HCT116 (cell line): ENCODE results near the gene ITPKB. TPM values are rescaled to one million over a fixed set of nuclear protein-coding genes. Genes with fewer than 3 reads are reported as not detected.

Experiments used
- ATAC-seq: fragments of 200-7000 bp; cut with Tn5 transposase; 2 replicates; pipeline ENCODE4 v1.9.1; 2020; ENCODE audit warnings: mild to moderate bottlenecking, moderate library complexity
- BruUV-seq: library from RNA; stranded (reverse); fragments of 400-500 nt; replicated peaks from 2 replicates; lab custom pipeline; 2021; lab: Mats Ljungman, UMichigan
- CTCF ChIA-PET: fragments of 300-600 bp; sonication (Branson Sonifier 250); formaldehyde crosslinking; loops from one replicate; lab custom pipeline; 2021; ENCODE audit warnings: antibody characterized with exemption; lab: Charles Lee
- POLR2A ChIA-PET: fragments of 300-600, 350-600 bp; sonication (Branson Sonifier 250); formaldehyde crosslinking; loops from one replicate; lab custom pipeline; 2021; ENCODE audit warnings: antibody characterized with exemption; lab: Charles Lee
- RAD21 ChIA-PET, 2 experiments: fragments of 300-600 bp; sonication (Branson Sonifier 250); formaldehyde crosslinking; loops; one replicate each; lab custom pipeline; 2023; ENCODE audit warnings: low total read pairs in 2 of 2; ENCODE audit not compliant: uncharacterized antibody in 2 of 2, unreplicated experiment in 2 of 2, low non-redundant PET in 1 of 2; lab: Charles Lee
- DNase-seq: peaks from one replicate; pipeline ENCODE4 v3.0.0-alpha.2; 2010; ENCODE audit warnings: low read depth, low spot score
- H2AFZ ChIP-seq: fragments of 200-600 bp; shearing (Covaris generic), sonication (generic); 2 replicates; pipeline ENCODE4 v1.6.1; 2017; ENCODE audit warnings: low read depth, mixed run types, mixed read lengths, antibody characterized with exemption, low read length; ENCODE audit not compliant: poor library complexity, severe bottlenecking
- H3K27ac ChIP-seq: 2 replicates; pipeline ENCODE4 v1.5.1; 2012; ENCODE audit warnings: low read depth, low read length
- H3K27me3 ChIP-seq: fragments of 200-600 bp; sonication (generic); 2 replicates; pipeline ENCODE4 v1.6.1; 2016; ENCODE audit warnings: mixed run types, low read length, mixed read lengths; ENCODE audit not compliant: insufficient read depth
- H3K36me3 ChIP-seq, 2 experiments: fragments of 200-500 bp in 1 of 2; fragments of 200-600 bp in 1 of 2; sonication (Bioruptor generic) in 1 of 2; sonication (generic) in 1 of 2; 2 replicates each; pipeline versions ENCODE4 v1.5.1 to v1.6.1; 2014 to 2016; ENCODE audit warnings: low read length in 2 of 2, inconsistent platforms in 1 of 2, mixed read lengths in 1 of 2, mixed run types in 1 of 2; ENCODE audit not compliant: insufficient read depth in 2 of 2, control insufficient read depth in 1 of 2
- H3K4me1 ChIP-seq, 2 experiments: fragments of 200-600 bp in 1 of 2; sonication (generic) in 1 of 2; 2 replicates each; pipeline versions ENCODE4 v1.5.1 to v1.6.1; 2012 to 2017; ENCODE audit warnings: low read length in 2 of 2, inconsistent platforms in 1 of 2, mild to moderate bottlenecking in 1 of 2, mixed read lengths in 1 of 2, mixed run types in 1 of 2, moderate library complexity in 1 of 2; ENCODE audit not compliant: insufficient read depth in 2 of 2, control insufficient read depth in 1 of 2
- H3K4me2 ChIP-seq: fragments of 200-600 bp; sonication (generic); 2 replicates; pipeline ENCODE4 v1.6.1; 2017; ENCODE audit warnings: mixed run types, low read length, mixed read lengths
- H3K4me3 ChIP-seq, 2 experiments: fragments of 200-600 bp in 1 of 2; sonication (generic) in 1 of 2; replicated peaks in 1 of 2; 2 replicates each; pipeline ENCODE4 v1.5.1; 2011 to 2016; ENCODE audit warnings: low read length in 2 of 2, control low read depth in 1 of 2, low read depth in 1 of 2, mild to moderate bottlenecking in 1 of 2, mixed read lengths in 1 of 2, mixed run types in 1 of 2
- H3K79me2 ChIP-seq: fragments of 200-600 bp; sonication (generic); 2 replicates; pipeline ENCODE4 v1.6.1; 2017; ENCODE audit warnings: mild to moderate bottlenecking, mixed run types, low read length, moderate library complexity, mixed read lengths; ENCODE audit not compliant: insufficient read depth
- H3K9ac ChIP-seq: fragments of 200-600 bp; sonication (generic); 2 replicates; pipeline ENCODE4 v1.6.1; 2016; ENCODE audit warnings: low read length, mixed read lengths
- H3K9me2 ChIP-seq: fragments of 200-600 bp; sonication (generic), shearing (Covaris generic); 2 replicates; pipeline ENCODE4 v1.6.1; 2017; ENCODE audit warnings: mixed run types, mild to moderate bottlenecking, moderate library complexity; ENCODE audit not compliant: insufficient read depth
- H3K9me3 ChIP-seq, 2 experiments: fragments of 200-500 bp in 1 of 2; fragments of 200-600 bp in 1 of 2; sonication (Bioruptor generic) in 1 of 2; sonication (generic) in 1 of 2; 2 replicates each; pipeline ENCODE4 v1.6.1; 2014 to 2017; ENCODE audit warnings: low read length in 2 of 2, mixed read lengths in 2 of 2, inconsistent platforms in 1 of 2, low read depth in 1 of 2, mild to moderate bottlenecking in 1 of 2, mixed run types in 1 of 2, moderate library complexity in 1 of 2; ENCODE audit not compliant: control insufficient read depth in 1 of 2, insufficient read depth in 1 of 2
- H4K20me1 ChIP-seq: fragments of 200-600 bp; sonication (generic), shearing (Covaris generic); 2 replicates; pipeline ENCODE4 v1.6.1; 2017; ENCODE audit warnings: mixed run types, mild to moderate bottlenecking, moderate library complexity; ENCODE audit not compliant: insufficient read depth
- CEBPB ChIP-seq: IDR thresholded peaks from 2 replicates; pipeline ENCODE4 v1.6.1; 2012; ENCODE audit warnings: low read depth
- ELF1 ChIP-seq: IDR thresholded peaks from 2 replicates; pipeline ENCODE4 v1.6.1; 2012; ENCODE audit warnings: low read depth, borderline replicate concordance
- EZH2 ChIP-seq: fragments of 200-600 bp; sonication (generic); IDR thresholded peaks from 2 replicates; pipeline ENCODE4 v1.6.1; 2017; ENCODE audit warnings: antibody characterized with exemption, mixed run types
- EZH2phosphoT487 ChIP-seq: fragments of 200-600 bp; IDR thresholded peaks from 2 replicates; pipeline ENCODE4 v1.6.1; 2018; ENCODE audit warnings: antibody characterized with exemption, borderline replicate concordance
- JUND ChIP-seq: IDR thresholded peaks from 2 replicates; pipeline ENCODE4 v1.6.1; 2012
- MAX ChIP-seq: IDR thresholded peaks from 2 replicates; pipeline ENCODE4 v1.6.1; 2012
- POLR2A ChIP-seq: IDR thresholded peaks from 2 replicates; pipeline ENCODE4 v1.7.0; 2011; ENCODE audit warnings: borderline replicate concordance; ENCODE audit not compliant: insufficient read depth, insufficient read length; ENCODE audit errors: extremely low read depth
- RAD21 ChIP-seq: IDR thresholded peaks from 2 replicates; pipeline ENCODE4 v1.6.1; 2012; ENCODE audit warnings: low read depth, mild to moderate bottlenecking
- SRF ChIP-seq: IDR thresholded peaks from 2 replicates; pipeline ENCODE4 v1.6.1; 2012; ENCODE audit warnings: low read depth
- TCF7L2 ChIP-seq: IDR thresholded peaks from 2 replicates; pipeline ENCODE4 v1.7.0; 2011; ENCODE audit warnings: borderline replicate concordance, inconsistent platforms; ENCODE audit not compliant: insufficient read depth, insufficient read length; ENCODE audit errors: extremely low read depth
- YY1 ChIP-seq: IDR thresholded peaks from 2 replicates; pipeline ENCODE4 v1.6.1; 2011; ENCODE audit warnings: low read length, low read depth, moderate library complexity, mild to moderate bottlenecking; ENCODE audit not compliant: insufficient replicate concordance; ENCODE audit errors: extremely low read depth
- ZNF274 ChIP-seq: fragments of 200-500 bp; sonication (Bioruptor generic); IDR thresholded peaks from 2 replicates; pipeline ENCODE4 v1.6.1; 2014; ENCODE audit warnings: mild to moderate bottlenecking, low read depth, low read length, inconsistent platforms
- intact Hi-C: fragments of 100-400 bp; cut with micrococcal nuclease; formaldehyde crosslinking; loops from 2 replicates; pipeline ENCODE4 v1.10.0; 2022
- total RNA-seq: library from RNA; stranded (reverse); gene quantifications from one replicate; pipeline ENCODE4 v1.2.1, GENCODE V29; 2021; ENCODE audit not compliant: unreplicated experiment
- TF ChIP-seq, protein P1 (sequence below), 3 experiments: fragments of 200-600 bp in 1 of 3; sonication (generic) in 1 of 3; IDR thresholded peaks in 2 of 3; conservative IDR thresholded peaks in 1 of 3; 2 replicates each; pipeline ENCODE4 v1.5.1; 2012 to 2017; ENCODE audit warnings: low read depth in 2 of 3, low read length in 2 of 3, antibody characterized with exemption in 1 of 3, borderline replicate concordance in 1 of 3, control low read depth in 1 of 3, mild to moderate bottlenecking in 1 of 3, mixed read lengths in 1 of 3, mixed run types in 1 of 3, moderate library complexity in 1 of 3; ENCODE audit not compliant: insufficient read depth in 1 of 3

The ITPKB gene
- total RNA-seq, 1 experiment from 2014 or later = 4.4 TPM

DNA sequence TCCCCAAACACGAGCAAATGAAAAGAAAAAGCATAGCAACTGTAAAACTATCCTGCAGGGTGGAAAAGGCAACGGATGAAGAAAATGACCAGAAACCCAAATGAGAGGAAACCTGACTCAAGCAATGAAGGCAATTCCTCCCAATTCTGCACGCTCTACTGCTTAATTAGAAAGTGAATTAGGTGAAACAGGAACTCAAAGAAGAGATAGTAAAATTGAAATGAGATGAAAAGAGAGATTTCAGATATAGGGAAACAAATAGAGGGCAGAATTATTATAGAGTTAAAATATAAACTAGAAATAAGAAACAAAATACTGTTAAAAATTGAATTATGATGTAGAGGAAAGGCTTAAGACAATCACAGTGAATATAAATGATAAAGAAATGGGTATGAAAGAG is 27.5 kb upstream of the ITPKB start:
- POLR2A ChIA-PET = no interaction called here
- no peak for TF ChIP-seq POLR2A
- TF ChIP-seq, protein P1, sequence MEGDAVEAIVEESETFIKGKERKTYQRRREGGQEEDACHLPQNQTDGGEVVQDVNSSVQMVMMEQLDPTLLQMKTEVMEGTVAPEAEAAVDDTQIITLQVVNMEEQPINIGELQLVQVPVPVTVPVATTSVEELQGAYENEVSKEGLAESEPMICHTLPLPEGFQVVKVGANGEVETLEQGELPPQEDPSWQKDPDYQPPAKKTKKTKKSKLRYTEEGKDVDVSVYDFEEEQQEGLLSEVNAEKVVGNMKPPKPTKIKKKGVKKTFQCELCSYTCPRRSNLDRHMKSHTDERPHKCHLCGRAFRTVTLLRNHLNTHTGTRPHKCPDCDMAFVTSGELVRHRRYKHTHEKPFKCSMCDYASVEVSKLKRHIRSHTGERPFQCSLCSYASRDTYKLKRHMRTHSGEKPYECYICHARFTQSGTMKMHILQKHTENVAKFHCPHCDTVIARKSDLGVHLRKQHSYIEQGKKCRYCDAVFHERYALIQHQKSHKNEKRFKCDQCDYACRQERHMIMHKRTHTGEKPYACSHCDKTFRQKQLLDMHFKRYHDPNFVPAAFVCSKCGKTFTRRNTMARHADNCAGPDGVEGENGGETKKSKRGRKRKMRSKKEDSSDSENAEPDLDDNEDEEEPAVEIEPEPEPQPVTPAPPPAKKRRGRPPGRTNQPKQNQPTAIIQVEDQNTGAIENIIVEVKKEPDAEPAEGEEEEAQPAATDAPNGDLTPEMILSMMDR (IDR thresholded peaks at IDR 0.05 in 2 of 3, conservative IDR thresholded peaks at IDR 0.05 in 1 of 3; ENCODE audit: borderline replicate concordance in 1 of 3, insufficient read depth in 1 of 3, low read depth in 2 of 3, low read length in 2 of 3) = no peak
- TF ChIP-seq CEBPB = no peak
- TF ChIP-seq SRF = no peak
- no peak for TF ChIP-seq EZH2
- no peak for TF ChIP-seq JUND
- TF ChIP-seq MAX = no peak
- TF ChIP-seq EZH2phosphoT487 = no peak
- no peak for TF ChIP-seq RAD21
- TF ChIP-seq YY1 = no peak
- no peak for TF ChIP-seq ZNF274
- no peak for TF ChIP-seq TCF7L2
- TF ChIP-seq ELF1 = no peak
- TF ChIP-seq, all 23 proteins: peak for 0
- Histone ChIP-seq H3K4me3 (no peak overlapping the region), H3K9me3 (no peaks in the 10 kb centered on the region), H3K9ac (no peak overlapping the region), H3K27ac (no peak overlapping the region), H4K20me1 (no peaks in the 10 kb centered on the region), H3K79me2 (no peaks in the 10 kb centered on the region), H3K9me2 (no peaks in the 10 kb centered on the region), H3K4me1 (peaks cover 0 to 3% of the 10 kb centered on the region in 2 experiments; a peak in 1 of 4 replicates), H3K4me2 (no peak overlapping the region), H3K36me3 (no peaks in the 10 kb centered on the region), H2AFZ (no peak overlapping the region), H3K27me3 (no peaks in the 10 kb centered on the region)
- no TSS peak for BruUV-seq
- ChIA-PET CTCF (no interaction called here), RAD21 (no interaction called here)
- intact Hi-C loops = no loop called here
- no peak for DNase-seq
- no peak for ATAC-seq
